GM19395 (cell line): Measurements from ENCODE around the gene NAV2.

Source experiments
- ATAC-seq: cut with Tn5 transposase; IDR thresholded peaks from one replicate; pipeline ENCODE4 v1.9.1; 2021; ENCODE audit warnings: mild to moderate bottlenecking, moderate library complexity; ENCODE audit not compliant: unreplicated experiment

Gene NAV2

GRCh38 chr11:20011307-20011951 lies 298.8 kb downstream of the NAV2 start:
- ATAC-seq: no peak

GRCh38 chr11:20013346-20014066 lies 300.9 kb downstream of the NAV2 start:
- no peak for ATAC-seq

DNA sequence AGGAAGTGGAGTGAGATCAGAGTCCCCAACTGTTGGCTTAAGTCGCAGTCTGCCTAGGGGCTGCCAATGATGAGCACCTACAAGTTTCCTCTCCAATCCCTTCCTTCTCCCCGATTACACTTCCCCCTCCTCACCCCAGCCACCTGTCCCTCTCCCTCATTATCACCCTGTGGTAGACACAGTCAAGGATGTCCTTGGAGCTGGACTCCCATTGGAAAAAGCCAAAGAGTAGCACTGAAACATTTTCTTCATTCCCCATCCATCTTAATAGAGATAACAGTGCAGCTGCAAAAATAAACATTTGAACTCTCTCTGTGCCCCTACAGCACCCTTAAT lies 301.4 kb downstream of the NAV2 start:
- ATAC-seq: no peak

- ATAC-seq: no peak
Observed at GRCh38 chr11:20015101-20015500, 302.5 kb downstream of the NAV2 start.

GRCh38 chr11:20015529-20016427 lies 303.1 kb downstream of the NAV2 start:
- ATAC-seq: no peak

- ATAC-seq: no peak
Observed at GRCh38 chr11:20016526-20016925, 303.9 kb downstream of the NAV2 start.

- ATAC-seq: no peak
Observed at GRCh38 chr11:20017320-20017719, 304.7 kb downstream of the NAV2 start.

DNA sequence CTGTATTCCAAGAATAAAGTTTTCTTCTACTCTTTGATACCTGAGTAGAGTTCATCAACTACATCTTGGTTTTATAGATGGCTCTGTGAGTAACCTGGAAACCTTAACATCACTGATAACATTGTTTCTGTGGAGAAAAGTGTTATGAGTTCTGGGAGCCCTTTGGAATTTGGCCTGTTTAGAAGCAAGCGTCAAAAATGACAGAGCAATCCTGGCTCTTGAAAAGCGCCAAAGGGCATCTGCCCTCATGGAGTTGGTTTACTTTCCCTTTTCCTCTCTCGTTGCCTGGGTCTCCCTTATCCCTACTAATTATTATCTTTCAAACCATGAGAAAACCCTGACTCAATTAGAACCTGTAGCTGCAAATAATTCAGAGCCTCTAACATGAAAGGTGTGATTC lies 307.6 kb downstream of the NAV2 start:
- ATAC-seq: no peak

DNA sequence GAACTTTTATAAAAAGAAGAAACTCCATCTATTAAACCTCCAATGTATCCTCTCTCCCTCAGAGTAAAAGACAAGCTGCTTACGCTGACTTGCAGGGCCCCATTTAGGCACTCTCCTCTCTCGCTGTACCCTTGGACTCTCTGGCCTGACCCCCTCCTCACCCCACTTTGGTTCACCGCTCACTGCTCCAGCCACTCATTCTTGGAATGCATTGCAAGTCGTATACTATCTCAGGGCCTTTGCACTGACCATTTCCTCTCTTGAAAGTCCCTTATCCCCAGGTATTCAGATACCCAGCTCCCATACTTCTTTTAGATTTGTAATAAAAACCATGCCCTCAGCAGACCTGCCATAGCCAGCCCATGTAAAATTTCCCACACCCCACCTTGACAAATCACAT lies 308.1 kb downstream of the NAV2 start:
- ATAC-seq: no peak

DNA sequence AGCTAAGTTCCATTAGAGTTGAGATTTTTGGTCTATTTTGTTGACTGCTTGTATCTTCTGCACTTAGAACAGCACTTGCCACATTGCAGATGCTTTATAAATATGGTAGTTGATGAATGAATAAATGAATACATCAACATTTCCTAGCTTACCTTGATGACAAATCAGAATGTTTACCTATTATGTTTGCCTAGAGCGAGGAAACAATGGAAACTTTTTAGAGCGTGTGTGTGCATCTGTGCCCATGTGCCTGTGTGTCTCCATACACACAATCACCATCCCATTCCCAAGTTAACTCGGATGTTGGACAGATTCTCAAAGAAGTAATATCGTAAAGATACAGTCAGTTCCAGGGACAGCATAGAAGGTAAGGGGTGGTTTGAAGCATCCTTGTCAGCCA lies 308.6 kb downstream of the NAV2 start:
- ATAC-seq: no peak

- no peak for ATAC-seq
Observed at GRCh38 chr11:20021771-20022362, 309.2 kb downstream of the NAV2 start.

DNA sequence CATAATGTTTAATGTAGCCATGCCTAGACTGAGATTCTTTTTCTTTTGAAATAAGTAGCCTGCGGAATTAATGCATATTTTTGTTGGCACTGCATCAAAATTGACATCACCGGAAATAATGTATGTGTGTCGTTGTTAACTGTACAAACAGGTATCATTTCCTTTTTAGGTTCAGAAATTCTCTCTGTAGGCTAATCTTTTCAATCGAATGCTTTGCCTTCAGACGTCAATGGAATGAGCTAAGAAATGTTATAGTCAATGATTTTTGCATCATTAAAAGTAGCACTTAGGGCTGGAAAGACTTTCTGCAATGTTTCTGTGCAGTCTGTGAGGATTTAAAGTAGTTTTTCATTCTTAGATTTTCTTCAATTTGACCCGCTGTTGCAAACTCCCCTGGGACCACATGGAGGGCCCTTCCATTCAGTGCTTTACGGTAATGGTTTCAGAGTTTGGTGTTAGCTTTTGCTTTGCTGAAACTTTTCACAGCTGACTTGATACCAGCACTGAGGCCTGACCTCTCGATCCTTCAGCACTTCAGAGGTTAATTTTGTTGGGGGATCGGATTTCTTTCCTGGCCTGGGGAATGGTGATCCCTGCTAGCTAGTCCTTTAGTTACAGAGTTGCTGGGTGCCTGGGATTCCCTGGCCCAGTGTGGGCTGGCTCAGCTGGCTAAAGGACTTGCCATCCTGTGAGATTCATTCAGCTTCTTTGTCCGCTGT lies 309.9 kb downstream of the NAV2 start:
- ATAC-seq: no peak

DNA sequence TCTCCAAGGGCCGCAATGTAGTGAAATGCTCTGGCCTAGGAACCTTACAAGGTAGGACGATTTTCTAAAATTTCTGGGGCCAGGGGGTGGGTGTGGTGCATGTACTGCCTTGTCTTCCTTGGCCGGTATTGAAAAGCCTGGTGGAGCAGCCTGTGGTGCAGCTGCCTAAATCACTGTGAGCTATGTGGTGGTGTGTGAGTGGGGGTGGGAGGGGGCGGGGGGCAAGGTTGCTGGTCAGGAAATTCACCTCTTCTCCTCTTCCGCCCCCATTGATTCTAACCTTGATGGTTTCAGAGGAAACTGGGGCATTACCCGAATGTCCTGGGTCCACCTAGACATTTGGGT lies 310.4 kb downstream of the NAV2 start:
- no peak for ATAC-seq

DNA sequence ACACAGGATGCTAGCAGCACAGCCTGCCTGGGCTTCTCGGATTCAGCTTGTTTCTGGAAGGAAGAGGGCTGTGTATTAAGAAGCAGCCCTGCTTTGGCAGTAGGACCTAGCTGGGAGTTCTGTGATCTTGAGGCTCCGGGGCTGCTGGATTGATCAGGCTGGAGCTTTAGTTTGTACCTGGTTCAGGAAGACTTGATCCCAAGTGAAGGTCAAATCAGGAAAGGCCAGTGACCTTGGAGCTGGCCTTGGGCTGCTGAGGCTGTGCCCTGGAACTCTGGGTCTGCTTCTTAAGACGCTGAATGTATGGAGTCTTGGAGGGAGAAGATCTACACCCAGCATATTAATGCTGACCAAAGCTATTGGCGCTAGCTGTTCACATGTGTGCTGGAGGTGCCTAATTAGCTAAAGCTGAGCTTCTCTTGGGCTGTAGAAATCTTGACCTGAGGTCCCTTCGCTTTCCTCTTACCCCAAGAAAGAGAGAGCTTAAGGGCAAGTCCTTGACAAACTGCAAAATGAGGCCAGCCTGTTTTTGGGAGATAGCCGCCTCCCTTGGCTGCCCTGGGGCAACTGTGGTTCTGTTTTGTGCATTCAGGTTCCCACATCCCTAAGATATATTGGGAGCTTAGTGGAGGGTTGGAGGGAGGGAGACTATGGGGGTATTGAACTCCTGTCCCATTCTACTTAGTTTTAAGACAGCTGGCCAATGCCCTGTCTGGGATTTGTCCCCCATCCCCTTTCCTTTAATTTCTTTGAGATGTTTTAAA lies 311.7 kb downstream of the NAV2 start:
- ATAC-seq: no peak

DNA sequence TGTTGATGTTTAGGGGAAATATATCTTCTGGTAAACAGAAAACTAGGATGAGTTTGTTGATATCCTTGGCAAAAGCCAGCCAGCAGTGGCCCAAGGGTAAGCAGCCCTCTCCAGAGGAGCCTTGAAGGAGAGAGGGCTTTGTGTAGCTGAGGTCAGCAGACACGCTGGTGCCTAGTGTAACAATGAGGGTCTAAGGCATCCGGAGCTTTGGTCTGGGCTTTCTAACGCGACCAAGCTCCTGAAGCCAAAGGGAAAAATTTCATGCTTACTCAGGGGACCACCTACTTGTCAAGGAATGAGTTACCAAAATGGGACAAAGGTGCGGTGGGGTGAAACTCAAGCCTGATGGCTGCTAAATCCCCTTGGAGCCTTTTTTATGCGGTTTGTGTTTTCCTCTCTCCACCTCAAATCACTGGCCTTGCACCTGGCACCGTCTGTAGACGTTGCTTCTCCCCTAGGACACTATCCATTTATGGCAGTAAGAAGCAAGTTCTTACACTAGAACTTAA lies 312.7 kb downstream of the NAV2 start:
- no peak for ATAC-seq

DNA sequence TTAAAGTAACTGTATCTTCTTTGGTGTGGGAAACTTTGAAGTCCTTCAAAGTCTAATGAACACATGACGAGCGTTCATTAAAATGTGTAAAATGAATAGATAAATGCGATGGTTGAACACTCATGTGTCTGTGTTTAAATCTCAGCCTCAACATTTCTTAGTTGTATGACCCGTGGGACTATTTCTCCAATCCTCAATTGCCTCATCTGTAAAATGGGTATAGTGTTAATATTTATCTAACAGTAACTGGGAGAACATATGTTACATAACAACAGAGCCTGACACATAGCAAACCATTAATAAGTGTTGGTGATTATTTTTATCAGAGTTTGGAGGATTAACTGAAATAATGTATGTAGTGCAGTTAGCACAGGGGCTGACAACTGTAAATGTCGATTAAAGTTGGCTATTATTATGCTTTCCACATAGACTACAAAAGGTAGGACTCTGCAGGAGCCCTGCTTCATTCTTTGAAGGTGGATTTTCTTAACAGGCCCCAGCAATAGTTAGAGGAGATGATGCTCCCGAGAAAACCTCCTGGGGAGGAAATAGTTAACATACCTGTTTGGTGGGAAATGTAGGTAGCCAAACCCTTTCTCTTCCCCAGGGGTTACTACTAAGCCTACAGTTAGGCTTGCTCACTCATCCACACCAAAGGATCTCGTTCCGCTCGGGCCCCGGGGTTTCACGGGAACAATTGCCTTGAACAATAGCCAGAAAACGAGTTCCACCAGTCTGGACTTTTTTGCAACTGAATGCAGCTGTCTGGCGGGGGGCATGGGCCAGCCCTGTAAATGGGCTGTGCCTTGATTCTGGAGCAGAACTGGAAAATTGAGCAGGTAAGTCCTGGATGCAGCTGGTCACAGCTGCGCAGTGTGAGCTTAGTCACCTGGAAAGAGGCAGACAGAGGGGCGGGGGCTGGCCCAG lies 314.3 kb downstream of the NAV2 start:
- ATAC-seq: no peak

DNA sequence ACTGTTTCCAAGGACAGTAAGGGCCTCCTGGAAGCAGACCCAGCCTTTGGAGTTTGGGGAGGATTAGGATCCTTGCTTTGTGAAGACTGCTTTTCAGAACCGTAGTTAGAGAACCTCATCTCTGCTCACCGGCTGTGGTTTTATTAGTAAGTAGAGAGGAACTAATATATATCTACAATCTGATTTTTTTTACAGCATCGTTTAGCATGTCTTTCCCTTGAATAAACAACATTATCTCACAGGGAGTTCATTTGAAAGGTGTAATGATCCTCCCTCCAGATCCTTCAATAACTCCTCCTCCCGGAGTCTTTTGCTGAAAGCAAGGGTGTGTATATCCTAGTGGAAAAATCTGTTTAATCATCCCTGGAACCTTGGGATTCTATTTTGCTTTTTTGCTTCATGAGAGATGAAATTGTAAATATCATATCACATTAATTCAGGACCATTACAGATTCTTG lies 314.9 kb downstream of the NAV2 start:
- no peak for ATAC-seq

- ATAC-seq: no peak
Observed at GRCh38 chr11:20029193-20029592, 316.6 kb downstream of the NAV2 start.

DNA sequence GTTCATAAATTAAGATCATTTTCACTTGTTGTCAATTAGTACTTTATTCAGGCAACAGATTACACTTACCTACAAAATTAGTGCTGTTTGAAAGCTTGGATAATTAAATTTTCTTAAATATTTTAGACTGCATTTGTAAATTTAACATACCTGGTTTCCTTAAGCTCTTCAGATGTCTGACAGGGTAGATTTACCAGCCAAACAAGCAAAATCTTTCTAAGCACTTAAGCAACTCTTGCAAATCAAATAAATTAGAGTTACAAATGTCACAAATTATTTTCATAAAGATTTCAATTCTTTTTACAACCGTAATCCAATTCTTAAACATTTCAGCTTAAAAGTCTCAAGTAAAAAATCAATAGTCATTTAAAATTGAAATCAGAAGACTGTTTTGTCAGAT lies 317.8 kb downstream of the NAV2 start:
- no peak for ATAC-seq
